ENCODE measurements around the gene MAP3K5.

DNA sequence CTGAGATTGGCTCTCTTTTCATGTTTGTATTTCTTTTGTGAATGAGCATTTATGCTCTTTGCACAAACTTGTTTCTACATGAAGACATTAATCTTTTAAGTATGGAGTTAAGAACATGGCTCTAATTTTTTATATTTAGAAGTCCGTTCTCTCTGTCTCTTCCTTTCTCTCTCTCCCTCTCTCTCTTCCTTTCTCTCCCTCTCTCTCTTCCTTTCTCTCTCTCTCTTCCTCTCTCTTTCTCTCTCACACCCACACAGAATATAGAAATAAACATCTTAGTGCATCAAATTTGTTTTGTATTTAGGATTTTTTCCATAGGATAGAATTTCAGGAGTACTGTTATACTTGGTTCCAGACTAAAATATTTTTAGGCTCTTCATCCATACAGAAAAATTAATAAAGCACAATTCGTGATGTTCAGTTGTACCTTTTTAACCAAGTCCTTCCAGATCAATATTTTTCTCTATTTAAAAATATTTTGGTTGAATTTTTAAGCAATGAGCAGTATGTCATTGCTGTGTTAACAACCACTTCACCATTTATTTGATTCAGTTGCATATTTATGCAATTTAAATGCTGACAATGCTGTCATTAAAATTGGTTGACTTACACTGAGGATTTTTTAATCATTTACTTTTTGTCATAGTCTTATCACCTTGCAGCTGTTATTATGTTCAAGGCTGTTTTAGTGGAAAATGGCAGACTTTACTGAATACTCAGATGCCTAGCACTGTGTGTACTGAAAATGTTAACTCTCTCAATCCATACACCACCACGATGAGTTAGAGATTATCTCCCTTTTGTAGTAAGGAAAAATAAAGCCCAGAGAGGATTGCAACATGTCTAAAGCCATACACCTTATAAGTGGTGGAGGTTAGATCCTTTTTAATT, 129.7 kb downstream of the MAP3K5 start:
- TF ChIP-seq, protein P1, sequence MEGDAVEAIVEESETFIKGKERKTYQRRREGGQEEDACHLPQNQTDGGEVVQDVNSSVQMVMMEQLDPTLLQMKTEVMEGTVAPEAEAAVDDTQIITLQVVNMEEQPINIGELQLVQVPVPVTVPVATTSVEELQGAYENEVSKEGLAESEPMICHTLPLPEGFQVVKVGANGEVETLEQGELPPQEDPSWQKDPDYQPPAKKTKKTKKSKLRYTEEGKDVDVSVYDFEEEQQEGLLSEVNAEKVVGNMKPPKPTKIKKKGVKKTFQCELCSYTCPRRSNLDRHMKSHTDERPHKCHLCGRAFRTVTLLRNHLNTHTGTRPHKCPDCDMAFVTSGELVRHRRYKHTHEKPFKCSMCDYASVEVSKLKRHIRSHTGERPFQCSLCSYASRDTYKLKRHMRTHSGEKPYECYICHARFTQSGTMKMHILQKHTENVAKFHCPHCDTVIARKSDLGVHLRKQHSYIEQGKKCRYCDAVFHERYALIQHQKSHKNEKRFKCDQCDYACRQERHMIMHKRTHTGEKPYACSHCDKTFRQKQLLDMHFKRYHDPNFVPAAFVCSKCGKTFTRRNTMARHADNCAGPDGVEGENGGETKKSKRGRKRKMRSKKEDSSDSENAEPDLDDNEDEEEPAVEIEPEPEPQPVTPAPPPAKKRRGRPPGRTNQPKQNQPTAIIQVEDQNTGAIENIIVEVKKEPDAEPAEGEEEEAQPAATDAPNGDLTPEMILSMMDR (IDR thresholded peaks at IDR 0.05): no peak
- TF ChIP-seq EP300 (IDR thresholded peaks at IDR 0.05) (no peak), POLR2A (IDR thresholded peaks at IDR 0.05) (no peak)

All from suprapubic skin (tissue), 3 donors.